AG09309 (cell line): ENCODE measurements around the gene ATF6.

Experiments used
- DNase-seq: peaks from one replicate; pipeline ENCODE4 v3.0.0-alpha.2; 2010; ENCODE audit warnings: low read depth
- H3K4me3 ChIP-seq: 2 replicates; pipeline ENCODE4 v1.5.1; 2011; ENCODE audit warnings: mild to moderate bottlenecking, low read depth, low read length, moderate library complexity; ENCODE audit not compliant: control insufficient read depth
- TF ChIP-seq, protein P1 (sequence below): IDR thresholded peaks from 2 replicates; pipeline ENCODE4 v1.5.1; 2011; ENCODE audit warnings: mild to moderate bottlenecking, low read depth, low read length, inconsistent platforms; ENCODE audit not compliant: insufficient read depth, control insufficient read depth; ENCODE audit errors: missing control alignments

Gene ATF6

DNA sequence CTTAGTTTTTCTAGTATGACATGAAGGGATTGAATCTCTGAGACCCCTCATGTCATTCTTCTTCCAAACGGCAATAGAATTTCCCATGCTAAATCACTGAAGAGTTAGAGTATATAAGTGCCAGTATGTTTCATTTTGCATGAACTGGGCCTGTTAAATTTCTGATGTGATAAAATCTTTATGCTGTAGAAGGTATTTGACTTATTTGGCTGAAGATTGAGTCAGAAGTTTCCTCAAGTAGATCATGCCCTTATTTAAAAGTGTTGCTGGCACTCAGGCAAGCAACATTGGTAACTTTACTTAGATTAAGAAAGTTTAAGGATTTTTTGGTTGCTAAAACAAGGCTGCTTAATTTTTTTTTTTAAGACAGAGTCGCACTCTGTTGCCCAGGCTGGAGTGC, 13.3 kb downstream of the ATF6 start:
- H3K4me3 ChIP-seq, result no peak overlapping the region
- DNase-seq, result no peak
- TF ChIP-seq, protein P1, sequence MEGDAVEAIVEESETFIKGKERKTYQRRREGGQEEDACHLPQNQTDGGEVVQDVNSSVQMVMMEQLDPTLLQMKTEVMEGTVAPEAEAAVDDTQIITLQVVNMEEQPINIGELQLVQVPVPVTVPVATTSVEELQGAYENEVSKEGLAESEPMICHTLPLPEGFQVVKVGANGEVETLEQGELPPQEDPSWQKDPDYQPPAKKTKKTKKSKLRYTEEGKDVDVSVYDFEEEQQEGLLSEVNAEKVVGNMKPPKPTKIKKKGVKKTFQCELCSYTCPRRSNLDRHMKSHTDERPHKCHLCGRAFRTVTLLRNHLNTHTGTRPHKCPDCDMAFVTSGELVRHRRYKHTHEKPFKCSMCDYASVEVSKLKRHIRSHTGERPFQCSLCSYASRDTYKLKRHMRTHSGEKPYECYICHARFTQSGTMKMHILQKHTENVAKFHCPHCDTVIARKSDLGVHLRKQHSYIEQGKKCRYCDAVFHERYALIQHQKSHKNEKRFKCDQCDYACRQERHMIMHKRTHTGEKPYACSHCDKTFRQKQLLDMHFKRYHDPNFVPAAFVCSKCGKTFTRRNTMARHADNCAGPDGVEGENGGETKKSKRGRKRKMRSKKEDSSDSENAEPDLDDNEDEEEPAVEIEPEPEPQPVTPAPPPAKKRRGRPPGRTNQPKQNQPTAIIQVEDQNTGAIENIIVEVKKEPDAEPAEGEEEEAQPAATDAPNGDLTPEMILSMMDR, result no peak

DNA sequence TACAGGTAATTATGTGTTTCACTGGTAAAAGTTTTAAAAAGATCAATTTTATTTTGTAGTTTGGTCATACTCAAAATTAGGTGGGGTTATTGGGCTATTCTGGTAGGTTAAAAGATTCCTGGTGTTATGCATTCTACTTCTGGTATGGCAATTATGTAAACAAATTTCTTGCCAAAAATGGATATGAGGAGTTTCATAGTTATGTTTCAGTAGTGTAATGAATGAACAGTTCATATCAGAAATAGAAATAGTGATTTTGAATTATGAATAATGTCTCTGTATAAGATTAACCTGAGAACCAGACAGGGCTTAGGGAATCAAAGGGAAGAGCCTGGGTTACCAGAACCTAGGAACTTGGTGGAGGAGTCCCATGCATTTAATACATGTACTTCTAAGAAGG, 15.9 kb downstream of the ATF6 start:
- TF ChIP-seq, protein P1, result no peak
- no peak overlapping the region for H3K4me3 ChIP-seq
- DNase-seq, result no peak

DNA sequence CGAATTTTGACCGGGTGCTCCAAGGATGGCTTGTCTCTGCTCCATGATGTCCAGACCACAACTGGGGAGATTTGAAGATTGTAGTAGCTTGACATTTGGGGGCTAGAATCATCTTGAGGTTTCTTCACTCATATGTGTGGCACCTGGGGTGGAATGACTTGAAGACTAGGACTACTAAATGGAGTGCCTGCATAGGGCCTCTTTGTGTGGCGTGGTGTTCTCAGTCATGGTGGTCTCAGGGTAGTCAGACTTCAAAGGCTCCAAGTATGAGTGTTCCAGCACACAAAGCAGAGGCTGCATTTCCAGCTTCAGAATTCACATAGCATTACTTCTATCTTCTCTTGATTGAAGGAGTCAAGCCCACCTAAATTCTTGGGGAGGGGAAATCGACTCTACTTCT, 16.8 kb downstream of the ATF6 start:
- no peak for DNase-seq
- TF ChIP-seq, protein P1, result no peak
- H3K4me3 ChIP-seq, result no peak overlapping the region

DNA sequence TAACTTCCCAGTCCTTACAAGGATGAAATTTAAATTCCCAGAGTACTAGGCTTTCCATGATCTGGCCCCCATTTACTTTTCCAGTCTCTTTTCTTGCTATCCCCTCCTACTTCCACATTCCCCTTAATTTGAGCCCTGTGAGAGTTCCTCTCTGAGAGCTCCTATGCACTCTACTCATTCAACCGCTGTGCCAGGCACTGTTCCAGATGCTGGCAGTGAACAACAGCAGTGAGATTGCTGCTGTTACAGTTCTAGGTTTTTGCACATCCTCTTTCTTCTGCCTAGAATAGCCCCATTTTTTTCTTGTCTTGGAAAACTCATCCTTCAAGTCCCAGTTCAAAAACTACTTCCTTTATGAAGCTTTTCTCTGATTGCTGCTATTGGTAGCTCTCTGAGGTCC, 18.8 kb downstream of the ATF6 start:
- TF ChIP-seq, protein P1, result no peak
- no peak overlapping the region for H3K4me3 ChIP-seq
- no peak for DNase-seq

DNA sequence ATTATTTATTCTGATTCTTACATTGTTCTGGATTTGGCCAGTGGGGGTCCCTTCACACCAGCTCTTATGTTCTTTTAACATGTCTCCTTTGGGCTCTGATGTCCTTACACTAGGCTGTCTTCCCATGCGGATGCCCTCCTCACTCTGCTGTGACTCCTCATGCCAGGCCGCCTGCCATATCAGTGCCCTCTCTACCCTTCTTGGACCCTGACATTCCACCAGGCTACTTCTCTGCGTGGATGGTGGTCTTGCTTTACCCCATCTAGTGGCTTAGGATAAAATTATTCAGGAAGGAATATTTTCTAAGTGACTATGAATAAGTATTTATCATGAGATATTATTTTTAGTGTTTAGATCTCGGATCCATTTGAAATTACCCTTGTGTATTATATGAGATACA, 21.2 kb downstream of the ATF6 start:
- DNase-seq, result no peak
- TF ChIP-seq, protein P1, result peak; percentile 16
- no peak overlapping the region for H3K4me3 ChIP-seq

DNA sequence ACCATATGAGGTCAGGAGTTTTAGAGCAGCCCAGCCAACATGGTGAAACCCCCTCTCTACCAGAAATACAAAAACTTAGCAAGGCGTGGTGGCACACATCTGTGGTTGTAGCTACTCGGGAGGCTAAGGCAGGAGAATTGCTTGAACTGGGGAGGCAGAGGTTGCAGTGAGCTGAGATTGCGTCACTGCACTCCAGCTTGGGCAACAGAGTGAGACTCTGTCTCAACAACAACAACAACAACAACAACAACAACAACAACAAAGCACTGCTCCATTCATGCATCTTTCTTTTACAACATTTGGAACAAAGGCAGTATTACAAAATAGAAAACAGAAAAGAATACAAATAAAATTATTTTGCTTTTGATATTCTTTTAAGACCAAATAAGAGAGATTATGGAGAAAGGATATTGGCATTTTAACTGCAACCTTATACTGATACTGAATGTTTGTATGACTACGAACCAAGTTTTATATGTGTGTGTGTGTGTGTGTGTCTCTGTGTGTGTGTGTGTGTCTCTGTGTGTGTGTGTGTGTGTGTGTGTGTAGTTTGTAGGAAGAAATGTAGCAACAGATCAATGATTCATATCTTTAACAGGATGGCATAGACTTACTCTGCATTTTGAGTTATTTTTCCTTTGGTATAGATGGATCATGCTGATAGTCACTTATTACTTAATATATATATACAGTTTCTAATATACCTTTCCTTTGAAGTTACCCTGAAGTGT, 24.6 kb downstream of the ATF6 start:
- no peak overlapping the region for H3K4me3 ChIP-seq
- DNase-seq, result no peak
- TF ChIP-seq, protein P1, result no peak

DNA sequence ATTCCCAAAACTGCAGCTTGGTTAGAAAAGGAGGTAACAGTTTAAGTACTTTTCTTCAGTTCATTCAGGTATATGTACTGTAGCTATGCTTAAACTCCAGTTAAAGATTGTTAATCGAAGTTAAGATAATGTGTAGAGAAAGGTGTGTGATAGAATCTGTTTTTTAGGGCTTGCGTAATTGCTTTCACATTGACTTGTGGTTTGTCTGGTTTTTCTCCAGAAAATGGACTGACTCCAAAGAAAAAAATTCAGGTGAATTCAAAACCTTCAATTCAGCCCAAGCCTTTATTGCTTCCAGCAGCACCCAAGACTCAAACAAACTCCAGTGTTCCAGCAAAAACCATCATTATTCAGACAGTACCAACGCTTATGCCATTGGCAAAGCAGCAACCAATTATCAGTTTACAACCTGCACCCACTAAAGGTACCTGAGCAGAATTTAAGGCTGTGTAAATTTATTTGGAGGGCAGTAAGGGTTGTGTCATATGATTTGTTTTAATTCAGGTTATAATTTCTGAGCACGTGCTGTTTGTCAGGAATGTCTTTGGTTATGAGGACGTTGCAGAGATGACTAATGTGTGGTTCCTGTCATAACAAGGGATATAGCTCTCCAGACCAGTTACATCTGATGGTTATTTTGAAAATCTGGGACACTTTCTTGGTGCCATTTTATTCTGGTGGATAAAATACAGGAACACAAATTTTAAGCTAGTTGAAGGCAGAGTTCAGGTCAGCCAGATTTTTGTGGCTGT, 26.0 kb downstream of the ATF6 start:
- TF ChIP-seq, protein P1, result no peak
- no peak for DNase-seq
- no peak overlapping the region for H3K4me3 ChIP-seq
